ENCODE measurements around the gene LRMDA.
A peak's percentile ranks its signal among the peaks of the same experiment; 100 is the strongest.
"Not testable (repeated sequence)": the region's sequence is repeated elsewhere in the genome, so short reads cannot be mapped to it uniquely, and the experiment has no call there.

Gene LRMDA

DNA sequence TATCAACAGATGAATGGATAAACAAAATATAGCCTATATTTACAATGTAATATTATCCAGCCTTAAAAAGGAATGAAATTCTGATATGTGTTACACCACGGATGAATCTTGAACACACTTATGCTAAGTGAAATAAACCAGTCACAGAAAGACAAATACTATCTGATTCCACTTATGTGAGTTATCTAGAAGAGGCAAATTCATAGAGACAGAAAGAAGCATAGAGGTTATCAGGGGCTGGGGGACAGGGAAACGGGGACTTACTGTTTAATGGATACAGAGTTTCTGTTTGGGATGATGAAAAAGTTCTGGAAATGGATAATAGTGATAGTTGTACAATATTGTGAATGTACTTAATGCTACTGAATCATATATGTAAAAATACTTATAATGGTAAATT is 329.9 kb downstream of the LRMDA start:
- DNase-seq = no peak

DNA sequence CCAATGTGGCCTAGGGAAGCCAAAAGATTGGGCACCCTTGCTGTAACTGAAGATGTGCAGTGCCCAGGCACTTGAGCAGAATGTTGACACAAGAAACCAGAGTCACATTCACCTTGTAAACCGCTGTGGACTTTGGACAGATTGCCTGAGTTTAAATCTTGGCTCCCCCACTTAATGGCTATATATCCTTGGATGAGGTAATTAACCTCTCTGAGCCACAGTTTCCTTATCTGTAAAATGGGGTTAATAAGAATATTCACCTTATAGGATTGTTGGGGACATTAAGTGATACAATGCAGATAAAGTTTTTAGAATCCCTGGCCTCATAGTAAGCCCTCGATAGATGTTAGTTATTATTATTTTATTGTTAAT is 331.0 kb downstream of the LRMDA start:
- no peak for DNase-seq

DNA sequence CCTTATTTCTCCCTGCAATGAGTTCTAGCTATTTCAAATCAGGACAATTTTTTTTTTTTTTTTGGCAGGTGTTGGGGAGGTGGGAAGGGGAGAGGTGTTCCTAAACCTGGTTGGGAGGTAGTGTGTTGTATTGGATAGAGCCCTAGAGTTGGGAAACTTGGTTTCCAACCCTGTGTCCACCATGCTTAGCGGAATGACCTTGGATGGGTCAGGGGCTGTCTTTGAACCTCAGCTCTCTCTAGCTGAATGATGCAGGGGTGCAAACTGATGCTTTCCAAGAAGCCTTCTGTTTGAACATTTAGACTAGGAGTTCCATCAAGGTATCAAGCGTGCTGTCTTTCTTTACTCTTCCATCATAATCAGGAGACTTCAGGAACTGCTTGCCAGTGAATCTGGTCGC is 332.2 kb downstream of the LRMDA start:
- no peak for DNase-seq

DNA sequence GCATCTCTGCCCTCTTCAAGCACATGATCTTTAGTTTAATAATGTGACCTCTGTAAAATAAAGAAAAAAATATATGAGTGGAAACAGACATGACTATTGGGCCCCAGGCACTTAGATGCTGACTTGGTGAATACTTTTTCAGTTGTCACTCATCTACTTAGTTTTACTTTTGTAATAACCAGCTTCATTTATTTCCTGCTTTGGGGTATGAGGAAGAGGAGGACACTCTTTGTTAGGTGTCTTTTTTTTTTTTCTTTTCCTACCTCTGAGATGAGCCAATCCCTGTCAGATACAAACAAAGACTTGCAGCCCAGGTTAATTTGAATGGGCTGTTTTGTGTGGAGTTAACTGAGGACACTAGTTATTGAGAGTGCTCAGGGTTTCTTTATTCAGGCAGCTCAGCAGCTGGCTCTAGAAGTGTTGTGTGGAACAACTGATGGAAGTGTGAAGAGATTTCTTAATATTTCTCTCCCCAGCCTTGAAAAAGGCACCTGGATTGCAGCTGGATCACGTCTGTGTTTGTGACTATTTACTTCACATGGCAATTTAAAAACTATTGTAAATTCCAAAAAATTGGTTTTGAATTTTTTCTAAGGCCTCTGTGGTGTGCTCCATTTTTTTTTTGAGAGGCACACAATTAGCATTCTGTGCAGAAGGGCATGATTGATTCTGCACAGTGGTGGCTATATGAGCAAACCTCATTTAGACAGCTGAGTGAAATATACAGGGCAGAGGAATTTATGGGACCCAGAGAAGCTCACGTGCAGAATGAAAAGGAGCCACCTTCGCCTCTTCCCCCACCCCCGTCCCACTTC is 333.8 kb downstream of the LRMDA start:
- no peak for DNase-seq

DNA sequence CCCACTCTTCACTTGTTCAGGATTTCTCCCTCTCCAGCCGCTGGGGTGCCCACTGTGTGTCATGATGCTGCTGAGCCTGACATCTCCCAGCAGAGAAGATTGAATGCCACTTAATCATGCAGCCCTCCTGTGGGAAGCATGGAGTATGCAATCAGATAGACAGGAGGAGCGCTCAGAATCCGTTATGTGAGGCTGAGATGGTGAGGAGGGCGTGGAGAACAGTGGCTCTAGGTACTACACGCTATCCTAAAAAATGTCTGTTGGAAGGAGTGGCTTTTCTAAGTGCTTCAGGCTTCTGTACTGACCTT is 334.3 kb downstream of the LRMDA start:
- no peak for DNase-seq

DNA sequence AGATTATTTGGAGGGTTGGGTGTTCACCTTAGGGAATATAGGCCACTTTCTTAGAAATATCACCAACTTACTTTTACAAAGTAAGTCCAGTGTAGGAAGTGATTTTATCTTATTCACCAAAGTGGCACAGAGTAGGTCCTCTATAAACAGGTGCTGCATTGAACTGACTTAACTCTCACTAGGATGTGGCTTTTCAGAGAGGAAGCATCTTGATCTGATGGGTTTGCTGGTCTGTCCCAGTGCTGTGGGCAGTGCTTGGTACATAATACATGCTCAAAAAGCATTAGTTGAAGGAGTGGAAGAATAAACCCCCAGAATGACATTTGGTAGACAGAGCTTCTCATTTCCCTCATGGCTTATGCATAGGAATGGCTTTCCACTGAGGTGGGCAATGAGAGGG is 334.7 kb downstream of the LRMDA start:
- DNase-seq = no peak

DNA sequence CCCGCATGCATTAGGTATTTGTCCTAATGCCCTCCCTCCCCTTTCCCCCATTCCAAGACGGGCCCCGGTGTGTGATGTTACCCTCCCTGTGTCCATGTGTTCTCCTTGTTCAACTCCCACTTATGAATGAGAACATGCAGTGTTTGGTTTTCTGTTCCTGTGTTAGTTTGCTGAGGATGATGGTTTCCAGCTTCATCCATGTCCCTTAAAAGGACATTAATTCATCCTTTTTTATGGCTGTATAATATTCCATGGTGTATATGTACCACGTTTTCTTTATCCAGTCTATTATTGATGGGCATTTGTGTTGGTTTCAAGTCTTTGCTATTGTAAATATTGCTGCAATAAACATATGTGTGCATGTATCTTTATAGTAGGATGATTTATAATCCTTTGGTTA is 335.3 kb downstream of the LRMDA start:
- not testable (repeated sequence) for DNase-seq

DNA sequence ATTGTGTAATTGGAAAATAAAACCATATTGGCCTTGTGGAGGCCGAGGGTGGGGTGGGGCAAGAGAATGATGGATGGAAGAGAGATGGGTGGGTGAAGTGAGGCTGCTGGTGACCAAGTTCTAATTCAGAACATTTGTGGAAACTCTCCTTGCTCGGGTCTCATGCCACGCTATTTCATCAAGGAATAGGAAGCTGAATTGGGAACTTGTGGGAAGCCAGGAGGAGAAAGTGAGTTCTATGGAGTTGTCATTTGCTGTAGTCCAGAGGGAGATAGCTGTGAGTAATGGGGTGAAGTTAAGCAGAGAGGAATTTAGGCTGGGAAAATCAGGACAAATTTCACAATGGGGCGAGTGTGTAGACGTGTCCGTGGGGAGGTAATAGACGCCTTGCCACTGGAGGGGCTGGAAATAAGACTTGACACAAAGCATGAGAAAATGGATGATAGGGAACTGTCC is 339.2 kb downstream of the LRMDA start:
- no peak for DNase-seq

DNA sequence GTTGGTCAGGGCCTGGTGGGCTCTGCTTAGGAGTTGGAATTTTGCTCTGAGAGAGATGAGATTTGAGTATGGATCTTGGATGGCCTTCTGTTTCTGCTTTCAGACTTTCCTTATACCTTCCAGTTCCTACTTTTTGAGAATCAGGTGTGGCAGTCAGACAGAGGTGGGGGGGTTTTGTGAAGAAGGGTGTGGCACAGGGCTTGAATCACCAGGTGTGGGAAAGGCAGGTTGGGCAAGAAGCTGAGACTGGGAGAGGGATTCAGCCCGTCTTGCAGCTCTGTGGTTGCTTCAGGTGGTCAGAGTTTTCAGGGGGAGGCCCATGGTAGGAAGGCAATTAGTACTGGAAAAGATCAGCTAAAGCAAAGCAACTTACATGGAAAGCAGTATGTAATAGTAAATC is 340.2 kb downstream of the LRMDA start:
- no peak for DNase-seq

DNA sequence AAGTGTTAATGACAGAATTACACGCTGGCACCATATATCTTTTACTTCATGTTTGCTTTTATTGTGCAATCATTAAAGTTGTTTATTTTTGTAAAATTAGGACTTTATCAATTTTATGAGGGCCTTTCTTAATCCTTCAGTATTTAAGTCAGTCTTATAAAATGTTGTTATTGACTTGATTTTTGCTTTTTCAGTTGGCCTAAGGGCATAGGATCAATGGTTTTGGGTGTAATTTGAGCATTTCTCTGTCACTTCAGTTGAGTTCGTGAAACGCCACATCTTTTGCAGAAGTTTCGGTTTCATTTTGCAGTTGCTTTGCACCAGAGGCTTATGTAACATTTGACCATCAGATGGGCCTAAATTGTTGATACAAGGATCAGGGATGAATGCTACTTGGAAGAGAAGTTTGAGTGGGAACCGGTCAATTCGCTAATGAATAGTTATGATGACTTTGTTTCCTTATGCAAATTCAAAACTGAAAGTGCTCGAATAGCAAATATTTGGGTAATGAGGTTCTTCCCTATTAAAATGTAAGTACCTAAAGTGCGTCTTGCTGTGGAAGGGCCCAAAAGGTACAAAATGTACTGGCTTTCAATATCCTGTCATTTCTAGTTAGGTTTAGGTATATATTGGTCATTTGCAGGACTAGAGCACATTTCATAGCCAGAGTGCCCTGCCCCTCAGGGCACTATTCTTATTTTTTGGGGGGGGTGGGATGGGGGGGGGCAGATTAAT is 340.9 kb downstream of the LRMDA start:
- no peak for DNase-seq

DNA sequence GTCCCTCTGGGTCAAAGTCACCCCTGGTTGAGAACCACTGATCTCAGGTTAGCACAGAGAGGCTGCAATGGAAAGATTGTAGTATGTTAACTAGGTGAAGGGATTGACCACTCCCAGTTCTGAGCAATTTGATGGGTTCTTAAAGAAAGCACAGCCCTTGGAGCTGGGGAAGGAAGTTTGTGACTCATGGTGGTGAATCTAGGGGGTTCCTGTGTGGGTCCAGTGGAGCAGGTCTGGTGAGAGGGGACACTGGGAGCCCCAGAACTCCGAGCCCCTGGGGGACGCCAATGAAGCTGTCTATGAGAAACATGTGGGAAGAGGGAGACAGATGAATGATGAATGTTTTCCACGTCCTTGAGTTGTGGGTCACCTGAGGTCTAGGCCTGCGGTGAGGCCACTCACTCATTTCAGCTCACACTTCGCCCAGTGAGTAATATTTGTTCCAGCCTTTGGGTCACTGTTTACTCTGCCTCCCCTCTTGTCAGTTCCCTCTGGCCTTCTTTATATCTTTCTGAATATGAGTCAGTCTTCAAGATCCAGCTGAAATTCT is 341.9 kb downstream of the LRMDA start:
- no peak for DNase-seq

DNA sequence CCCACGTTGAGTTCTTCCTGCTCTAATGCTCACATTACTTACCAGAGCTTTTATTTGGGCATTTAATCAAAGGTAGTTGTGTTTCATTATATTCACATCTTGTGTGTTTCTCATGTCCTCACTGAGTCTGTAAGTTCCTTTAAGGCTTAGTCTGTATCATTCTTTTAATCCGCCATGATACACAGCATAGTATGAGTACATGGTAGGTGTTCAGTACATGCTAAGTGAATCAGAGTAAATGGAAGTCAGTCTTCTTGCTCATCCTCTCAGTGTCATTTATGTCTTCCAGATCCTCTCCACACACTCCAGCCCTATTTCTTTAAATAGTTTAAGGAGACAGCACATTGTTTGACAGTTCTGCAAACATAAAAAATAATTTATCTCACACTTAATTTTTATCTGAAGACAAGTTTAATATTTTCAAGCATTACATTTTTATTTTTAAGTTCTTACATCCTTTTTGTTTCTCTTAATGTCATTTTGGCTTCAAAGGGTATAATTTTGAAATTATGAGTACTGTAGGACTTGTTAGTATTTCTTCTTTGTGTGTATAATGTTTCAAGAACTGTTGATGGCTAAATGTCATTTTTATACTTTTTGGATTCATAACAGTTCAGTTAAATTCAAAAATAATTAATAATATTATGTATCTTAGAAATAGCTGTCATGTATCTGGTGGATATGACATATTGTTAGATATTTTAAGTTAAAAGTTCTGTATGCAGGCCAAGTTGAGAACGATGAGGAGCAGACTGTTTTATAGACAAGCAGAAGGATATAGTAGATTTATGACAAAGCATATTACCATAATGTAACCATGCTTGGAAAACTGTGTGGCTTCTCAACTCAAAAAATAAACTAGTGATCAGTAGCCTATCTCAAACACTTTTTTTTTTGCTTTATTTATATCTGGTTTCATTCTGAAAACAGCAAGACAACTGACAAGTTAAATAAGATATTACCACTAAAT is 342.7 kb downstream of the LRMDA start:
- no peak for DNase-seq

DNA sequence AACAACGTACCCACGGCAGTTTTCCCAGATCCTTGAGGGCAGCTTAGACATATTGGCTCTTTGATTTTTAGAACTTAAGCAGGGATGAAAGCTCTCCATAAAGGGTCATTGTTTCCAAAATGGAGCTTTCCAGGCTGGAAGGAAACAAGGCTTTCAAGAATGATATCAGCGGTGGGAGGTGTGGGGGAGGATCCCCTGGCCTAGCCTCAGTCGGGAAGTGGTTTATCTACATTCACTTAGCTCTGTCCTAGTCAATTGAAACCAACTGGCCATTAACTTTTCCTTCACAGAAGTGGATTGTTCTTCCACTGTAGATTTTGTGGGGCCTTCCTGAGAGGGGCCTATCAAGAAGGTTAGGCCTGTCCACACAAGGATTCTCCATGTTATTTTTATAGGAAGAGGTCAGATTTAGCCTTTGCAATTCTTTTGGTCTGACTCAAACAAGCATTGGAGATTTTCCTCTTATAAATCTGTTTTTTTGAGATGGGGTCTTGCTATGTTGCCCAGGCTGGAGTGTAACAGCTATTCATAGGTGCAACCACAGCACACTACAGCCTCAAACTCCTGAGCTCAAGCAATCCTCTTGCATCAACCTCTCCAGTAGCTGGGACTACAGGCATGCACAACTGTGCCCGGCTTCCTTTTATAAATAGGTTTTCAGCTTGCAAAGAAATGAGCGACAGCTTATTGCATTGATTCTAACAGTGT is 343.5 kb downstream of the LRMDA start:
- no peak for DNase-seq

DNA sequence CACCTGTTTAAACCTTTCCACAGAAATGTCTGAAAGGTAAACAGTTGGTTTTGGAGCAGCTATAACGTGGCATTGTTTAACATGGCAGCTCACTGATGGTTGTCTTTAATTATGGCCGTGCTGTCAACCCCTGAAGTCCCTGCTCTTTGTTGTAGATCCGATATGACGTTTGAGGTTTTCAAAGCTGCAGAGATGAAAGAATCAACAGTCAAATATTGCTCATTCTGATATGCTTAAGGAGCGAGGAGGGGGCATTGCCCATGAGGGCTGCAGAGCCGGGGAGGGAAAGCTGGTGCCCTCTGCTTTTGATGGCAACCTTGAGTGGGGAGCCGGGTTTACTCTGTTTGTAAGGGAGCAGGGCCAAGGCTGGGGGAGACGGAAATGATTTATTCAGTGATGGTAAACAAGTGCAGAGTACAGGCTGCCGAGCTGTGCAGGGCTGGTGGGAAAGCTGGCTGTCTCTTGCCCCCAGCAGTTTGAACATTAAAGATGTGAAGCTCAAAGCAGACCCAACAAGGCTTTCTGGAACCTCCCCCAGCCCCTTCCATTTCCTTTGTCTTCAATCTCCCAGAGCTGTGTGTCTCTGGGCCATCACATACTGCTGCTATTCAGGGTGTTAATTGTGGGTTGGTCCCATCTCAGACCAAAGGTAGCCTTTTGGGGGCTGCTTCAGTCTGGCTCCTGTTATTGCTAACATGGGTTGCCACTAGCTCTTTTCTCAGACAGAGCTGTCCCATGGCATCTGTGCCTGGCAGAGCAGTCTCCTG is 345.5 kb downstream of the LRMDA start:
- DNase-seq = peak; percentile 50

DNA sequence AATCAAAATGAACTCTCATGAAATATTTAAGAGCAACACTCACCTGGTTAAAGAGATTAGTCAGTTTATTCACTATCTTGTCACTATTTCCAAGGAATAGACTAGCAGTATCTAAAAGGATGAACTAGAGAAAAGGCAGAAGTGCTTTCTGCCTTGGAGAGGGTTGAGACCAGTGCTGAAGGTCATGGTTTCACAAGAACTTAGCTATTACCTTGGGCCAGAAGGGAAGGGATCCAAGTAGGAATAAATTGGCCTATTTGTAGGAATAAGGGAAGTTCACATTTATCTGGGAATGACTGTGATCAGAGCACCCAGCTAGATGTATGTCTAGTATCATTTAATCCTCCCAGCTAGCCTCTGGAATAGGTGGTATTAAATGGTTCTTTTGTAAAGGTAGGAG is 347.2 kb downstream of the LRMDA start:
- DNase-seq = no peak

DNA sequence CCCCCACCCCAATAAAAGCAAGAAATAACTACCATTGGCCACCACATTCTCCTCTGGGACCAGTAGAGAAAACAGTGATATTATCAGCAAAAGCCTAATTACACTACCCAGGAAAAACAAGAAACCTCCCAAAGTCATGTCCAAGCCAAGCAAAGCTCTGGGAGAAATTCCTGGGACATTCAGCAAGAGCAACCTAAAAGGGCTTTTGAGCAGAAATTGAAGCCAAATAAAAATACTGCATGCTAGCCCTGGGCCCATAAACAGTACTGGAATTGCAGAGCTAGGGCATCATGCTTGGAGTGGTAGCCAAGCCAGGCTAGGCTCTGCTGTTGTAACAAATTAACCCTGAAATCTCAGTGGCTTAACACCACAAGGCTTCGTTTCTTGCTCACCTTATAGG is 347.9 kb downstream of the LRMDA start:
- DNase-seq = no peak

DNA sequence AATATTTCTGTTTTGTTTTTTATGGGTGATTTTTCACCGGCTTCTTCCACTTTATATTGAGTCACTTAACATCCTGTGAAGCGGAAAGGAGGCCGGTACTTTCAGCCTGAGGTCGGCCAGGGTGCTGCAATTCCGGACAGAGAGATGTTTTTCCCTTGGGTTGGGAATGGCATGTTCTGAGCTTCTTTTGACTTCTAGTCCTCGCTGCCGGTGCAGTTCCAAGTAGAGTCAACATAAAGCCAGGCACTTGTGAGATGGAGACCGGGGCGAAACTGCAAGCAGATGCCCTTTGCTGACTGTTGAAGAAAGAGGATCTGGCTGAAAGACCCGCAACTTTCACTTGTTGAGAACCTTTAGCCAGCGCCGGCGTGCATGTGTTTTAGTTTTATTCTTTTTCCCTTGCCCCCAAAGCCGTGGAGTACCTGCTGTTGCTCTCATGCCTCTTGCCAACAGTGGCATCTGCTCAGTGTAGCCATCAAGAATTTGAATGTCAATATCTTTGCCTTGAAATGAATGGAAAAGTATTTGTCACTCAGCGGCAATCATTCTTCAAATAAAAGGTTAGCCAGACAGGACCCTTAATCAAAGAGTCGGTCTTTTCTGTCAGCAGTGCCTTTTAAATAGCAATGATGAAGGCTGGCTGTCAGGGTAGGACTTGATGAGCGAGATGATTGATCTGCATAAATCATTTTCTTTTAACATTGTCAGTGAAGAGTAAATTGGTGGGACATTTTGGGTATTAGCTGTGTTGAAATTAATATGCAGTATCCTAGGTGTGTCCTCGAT is 351.2 kb downstream of the LRMDA start:
- no peak for DNase-seq

DNA sequence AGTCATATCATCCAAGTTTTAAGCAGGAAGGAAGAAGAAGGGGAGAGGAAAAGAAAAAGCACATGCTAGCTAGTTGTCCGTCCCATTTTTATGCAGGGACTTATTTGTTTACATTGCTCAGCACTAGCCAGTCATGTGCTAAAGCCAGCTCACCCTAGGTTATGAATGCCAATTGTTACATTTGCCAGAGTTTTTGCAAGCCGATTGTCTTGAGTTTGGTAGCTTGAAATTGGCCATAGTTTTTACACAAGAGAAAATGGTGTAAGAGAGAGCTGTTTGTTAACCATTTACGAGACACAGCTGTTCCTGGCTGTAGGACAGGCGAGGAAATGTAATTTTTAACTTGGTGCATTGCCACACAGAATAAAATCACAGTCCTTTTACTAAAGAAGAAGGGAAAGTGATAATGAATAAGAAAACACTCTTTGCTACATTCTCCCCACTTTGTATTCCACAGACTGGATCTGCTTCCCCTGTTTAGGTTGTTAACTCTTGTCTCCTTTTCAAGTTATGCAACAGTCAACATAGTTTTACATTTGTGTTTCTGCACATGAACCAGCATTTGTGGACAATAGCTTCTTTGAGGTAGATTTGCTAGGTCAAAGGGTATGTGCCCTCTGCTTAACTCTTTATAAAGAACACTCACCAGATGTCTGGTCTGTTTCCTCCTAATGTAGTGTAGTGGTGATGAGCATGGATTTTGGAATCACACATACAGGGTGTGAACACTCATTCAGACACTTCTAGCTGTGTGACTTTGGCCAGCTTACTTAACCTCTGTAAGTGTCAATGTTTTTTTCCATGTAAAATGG is 357.2 kb downstream of the LRMDA start:
- no peak for DNase-seq

DNA sequence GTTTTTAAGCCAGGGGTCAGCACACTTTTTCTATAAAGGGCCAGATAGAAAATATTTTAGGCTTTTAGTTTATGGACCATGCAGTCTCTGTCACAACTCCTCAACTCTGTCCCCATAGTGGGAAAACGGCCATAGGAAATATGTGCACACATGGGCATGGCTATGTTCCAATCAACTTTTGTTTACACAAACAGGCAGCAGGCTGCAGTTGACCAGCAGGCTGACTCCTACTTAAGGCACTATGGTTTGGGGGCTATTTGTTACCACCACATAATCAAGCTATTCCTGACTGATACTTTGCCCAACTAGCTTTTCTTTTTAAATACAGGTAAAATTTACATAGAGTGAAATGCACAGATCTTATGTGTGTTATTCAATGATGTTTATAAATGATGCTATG is 362.4 kb downstream of the LRMDA start:
- no peak for DNase-seq

DNA sequence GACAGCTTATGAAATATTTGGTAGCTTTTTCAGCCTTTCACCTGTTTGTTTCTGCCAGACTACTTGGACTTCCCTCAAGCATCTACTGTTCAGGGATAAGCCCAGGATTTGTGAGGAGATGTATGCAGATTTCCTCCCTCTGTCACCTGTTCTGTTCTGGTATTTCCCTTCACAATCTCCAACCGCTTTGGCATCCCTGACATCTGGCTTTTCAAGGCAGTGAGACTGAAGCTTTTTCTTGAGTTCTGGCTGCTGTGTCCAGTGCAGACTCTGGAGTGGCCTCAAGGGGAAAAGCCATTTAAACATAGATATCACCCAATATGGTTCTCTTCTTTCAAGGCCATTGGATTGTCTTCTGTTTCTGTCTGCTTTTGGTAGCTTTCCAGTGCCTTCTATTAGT is 369.7 kb downstream of the LRMDA start:
- DNase-seq = no peak

Data from NCI-H2081 treated with DMSO at 0.1 percent for 48 hours (cell line).